NCI-H2227 (cell line): ENCODE data around the gene PTGR3.

ENCODE experiments used
- DNase-seq: peaks from one replicate; lab custom pipeline; 2025; ENCODE audit not compliant: unreplicated experiment; lab: John Stamatoyannopoulos, UW

PTGR3 gene

GRCh38 chr18:75209129-75209950 lies at the start of gene PTGR3:
Gene PTGR3 (minus strand): TSS chr18:75209139. CDS start chr18:75209058, 81 bp downstream.
- DNase-seq, result peak; percentile 85

GRCh38 chr18:75257605-75258004 lies 48.7 kb upstream of the PTGR3 start:
- DNase-seq, result no peak

GRCh38 chr18:75256376-75256775 lies 47.4 kb upstream of the PTGR3 start:
- no peak for DNase-seq

- no peak for DNase-seq
Observed at GRCh38 chr18:75255094-75255493, 46.2 kb upstream of the PTGR3 start.

GRCh38 chr18:75253784-75254183 lies 44.8 kb upstream of the PTGR3 start:
- DNase-seq, result no peak

GRCh38 chr18:75253043-75253442 lies 44.1 kb upstream of the PTGR3 start:
- no peak for DNase-seq

GRCh38 chr18:75252136-75252535 lies 43.2 kb upstream of the PTGR3 start:
- no peak for DNase-seq

GRCh38 chr18:75251466-75251865 lies 42.5 kb upstream of the PTGR3 start:
- no peak for DNase-seq

- DNase-seq, result no peak
Observed at GRCh38 chr18:75250471-75250821, 41.5 kb upstream of the PTGR3 start.

- no peak for DNase-seq
Observed at GRCh38 chr18:75249672-75250470, 40.9 kb upstream of the PTGR3 start.

- no peak for DNase-seq
Observed at GRCh38 chr18:75249175-75249518, 40.2 kb upstream of the PTGR3 start.

GRCh38 chr18:75248426-75249174 lies 39.7 kb upstream of the PTGR3 start:
- no peak for DNase-seq

GRCh38 chr18:75247611-75248421 lies 38.9 kb upstream of the PTGR3 start:
- peak; percentile 26 for DNase-seq

- no peak for DNase-seq
Observed at GRCh38 chr18:75246721-75247610, 38.0 kb upstream of the PTGR3 start.

- DNase-seq, result no peak
Observed at GRCh38 chr18:75244351-75245313, 35.7 kb upstream of the PTGR3 start.

- DNase-seq, result no peak
Observed at GRCh38 chr18:75241705-75242104, 32.8 kb upstream of the PTGR3 start.

- no peak for DNase-seq
Observed at GRCh38 chr18:75240433-75240832, 31.5 kb upstream of the PTGR3 start.

- DNase-seq, result no peak
Observed at GRCh38 chr18:75238786-75239185, 29.8 kb upstream of the PTGR3 start.

- no peak for DNase-seq
Observed at GRCh38 chr18:75238100-75238499, 29.2 kb upstream of the PTGR3 start.
